Epithelial cell of proximal tubule (primary cell): ENCODE measurements around the gene PTDSS2. TPM values are rescaled to one million over a fixed set of nuclear protein-coding genes. Genes with fewer than 3 reads are reported as not detected.
"Not testable (repeated sequence)": the region's sequence is repeated elsewhere in the genome, so short reads cannot be mapped to it uniquely, and the experiment has no call there.

ENCODE experiments used
- DNase-seq: peaks from one replicate; pipeline ENCODE4 v3.0.0-alpha.2; 2011; ENCODE audit warnings: low read depth
- H3K4me3 ChIP-seq: 2 replicates; pipeline ENCODE4 v1.5.1; 2011; ENCODE audit warnings: low read depth, mild to moderate bottlenecking, low read length
- total RNA-seq: library from RNA; depleted of rRNA; stranded (reverse); fragments of >200 nt; gene quantifications from 2 replicates; pipeline ENCODE4 v1.2.3, GENCODE V29; 2015
- TF ChIP-seq, protein P1 (sequence below): conservative IDR thresholded peaks from 2 replicates; pipeline ENCODE4 v1.5.1; 2012; ENCODE audit warnings: low read depth, mild to moderate bottlenecking, low read length

The PTDSS2 gene
- total RNA-seq, 1 donor from 2014 or later, result 53.4 TPM

DNA sequence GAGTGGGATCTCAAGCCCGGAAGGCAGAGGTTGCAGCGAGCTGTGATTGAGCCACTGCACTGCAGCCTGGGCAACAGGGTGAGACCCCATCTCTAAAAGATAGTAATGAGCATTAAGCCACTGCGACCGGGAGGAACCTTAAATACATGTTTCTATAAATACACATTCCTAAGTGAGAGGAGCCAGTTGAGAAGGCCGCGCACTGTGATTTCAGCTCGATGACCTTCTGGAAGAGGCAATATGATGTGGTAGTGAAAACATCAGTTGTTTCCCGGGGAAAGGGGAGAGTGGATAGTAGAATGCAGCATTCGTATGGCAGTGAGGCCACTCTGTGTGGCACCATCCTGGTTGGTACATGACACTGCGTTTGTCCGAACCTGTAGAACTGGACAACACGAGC lies 18.0 kb downstream of the PTDSS2 start:
- no peak for DNase-seq
- H3K4me3 ChIP-seq, result no peak overlapping the region
- TF ChIP-seq, protein P1, sequence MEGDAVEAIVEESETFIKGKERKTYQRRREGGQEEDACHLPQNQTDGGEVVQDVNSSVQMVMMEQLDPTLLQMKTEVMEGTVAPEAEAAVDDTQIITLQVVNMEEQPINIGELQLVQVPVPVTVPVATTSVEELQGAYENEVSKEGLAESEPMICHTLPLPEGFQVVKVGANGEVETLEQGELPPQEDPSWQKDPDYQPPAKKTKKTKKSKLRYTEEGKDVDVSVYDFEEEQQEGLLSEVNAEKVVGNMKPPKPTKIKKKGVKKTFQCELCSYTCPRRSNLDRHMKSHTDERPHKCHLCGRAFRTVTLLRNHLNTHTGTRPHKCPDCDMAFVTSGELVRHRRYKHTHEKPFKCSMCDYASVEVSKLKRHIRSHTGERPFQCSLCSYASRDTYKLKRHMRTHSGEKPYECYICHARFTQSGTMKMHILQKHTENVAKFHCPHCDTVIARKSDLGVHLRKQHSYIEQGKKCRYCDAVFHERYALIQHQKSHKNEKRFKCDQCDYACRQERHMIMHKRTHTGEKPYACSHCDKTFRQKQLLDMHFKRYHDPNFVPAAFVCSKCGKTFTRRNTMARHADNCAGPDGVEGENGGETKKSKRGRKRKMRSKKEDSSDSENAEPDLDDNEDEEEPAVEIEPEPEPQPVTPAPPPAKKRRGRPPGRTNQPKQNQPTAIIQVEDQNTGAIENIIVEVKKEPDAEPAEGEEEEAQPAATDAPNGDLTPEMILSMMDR, result no peak

DNA sequence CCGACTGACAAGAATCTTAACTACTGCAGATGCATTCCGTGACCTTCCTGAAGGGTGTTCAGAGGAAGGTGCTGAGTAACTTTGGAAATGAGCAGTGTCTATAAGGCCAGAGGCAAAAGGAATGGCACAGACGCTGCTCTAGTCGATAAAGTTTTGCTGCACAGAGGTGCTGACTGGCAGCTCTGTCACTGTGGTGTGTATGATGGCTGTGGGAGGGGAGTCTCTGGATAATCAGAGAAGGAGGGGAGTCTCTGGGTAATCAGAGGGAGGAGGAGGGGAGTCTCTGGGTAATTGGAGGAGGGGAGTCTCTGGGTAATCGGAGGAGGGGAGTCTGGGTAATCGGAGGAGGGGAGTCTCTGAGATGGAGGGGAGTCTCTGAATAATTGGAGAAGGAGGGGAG lies 18.4 kb downstream of the PTDSS2 start:
- H3K4me3 ChIP-seq, result no peak overlapping the region
- TF ChIP-seq, protein P1, result no peak
- no peak for DNase-seq

DNA sequence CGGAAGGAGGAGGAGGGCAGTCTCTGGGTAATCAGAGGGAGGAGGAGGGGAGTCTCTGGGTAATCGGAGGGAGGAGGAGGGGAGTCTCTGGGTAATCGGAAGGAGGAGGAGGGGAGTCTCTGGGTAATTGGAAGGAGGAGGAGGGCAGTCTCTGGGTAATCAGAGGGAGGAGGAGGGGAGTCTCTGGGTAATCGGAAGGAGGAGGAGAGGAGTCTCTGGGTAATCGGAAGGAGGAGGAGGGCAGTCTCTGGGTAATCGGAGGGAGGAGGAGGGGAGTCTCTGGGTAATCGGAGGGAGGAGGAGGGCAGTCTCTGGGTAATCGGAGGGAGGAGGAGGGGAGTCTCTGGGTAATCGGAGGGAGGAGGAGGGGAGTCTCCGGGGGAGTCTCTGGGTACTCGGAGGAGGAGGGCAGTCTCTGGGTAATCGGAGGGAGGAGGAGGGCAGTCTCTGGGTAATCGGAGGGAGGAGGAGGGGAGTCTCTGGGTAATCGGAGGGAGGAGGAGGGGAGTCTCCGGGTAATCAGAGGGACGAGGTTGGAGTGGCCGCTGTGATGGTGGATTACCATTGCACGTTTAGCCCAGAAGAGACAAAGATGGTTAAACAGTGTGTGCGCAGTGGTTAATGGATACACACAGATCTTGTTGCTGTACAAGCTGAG lies 19.1 kb downstream of the PTDSS2 start:
- DNase-seq, result not testable (repeated sequence)
- H3K4me3 ChIP-seq, result peak overlapping the region; percentile 51

DNA sequence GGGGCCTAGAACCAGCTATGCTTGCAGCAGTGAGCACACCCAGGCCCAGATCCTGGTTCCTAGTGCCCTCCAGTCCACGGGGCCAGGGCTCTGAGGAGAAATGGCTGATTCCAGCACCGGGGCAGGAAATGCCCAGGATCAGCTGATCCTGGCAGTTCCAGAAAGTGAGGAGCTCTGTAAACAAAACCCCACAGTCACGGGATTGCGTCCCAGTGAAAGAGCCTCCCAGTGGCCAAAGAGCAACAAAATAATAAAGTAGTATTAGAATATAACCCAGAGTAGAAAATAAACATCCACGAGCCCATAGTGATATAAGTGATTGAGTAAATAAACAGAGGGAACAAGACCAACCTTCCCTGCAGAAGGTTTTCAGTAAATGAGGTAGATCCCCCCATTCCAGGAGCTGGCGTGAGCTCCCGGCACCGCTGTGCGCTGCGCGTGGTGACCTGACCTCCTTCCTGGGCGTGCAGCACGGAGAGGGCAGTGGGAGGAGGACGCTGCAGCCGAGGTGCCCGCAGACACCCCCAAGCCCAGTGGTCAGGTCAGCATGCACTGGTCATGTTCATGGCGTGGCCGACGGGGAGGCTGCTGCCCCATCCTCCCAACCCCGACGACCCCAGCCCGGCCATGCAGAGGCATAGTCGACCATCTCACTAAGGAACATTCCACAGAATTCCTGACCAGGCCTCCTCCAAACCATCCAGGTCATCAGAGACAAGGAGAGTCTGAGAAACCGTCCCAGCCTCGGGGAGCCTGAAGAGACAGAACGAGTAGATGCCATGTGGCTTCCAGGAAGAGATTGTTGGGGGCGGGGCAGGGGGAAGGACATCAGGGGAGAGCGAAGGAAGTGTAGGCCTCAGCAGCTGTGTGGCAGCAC lies 19.8 kb downstream of the PTDSS2 start:
- TF ChIP-seq, protein P1, result peak; percentile 37
- peak overlapping the region; percentile 51 for H3K4me3 ChIP-seq
- peak; percentile 58 for DNase-seq

DNA sequence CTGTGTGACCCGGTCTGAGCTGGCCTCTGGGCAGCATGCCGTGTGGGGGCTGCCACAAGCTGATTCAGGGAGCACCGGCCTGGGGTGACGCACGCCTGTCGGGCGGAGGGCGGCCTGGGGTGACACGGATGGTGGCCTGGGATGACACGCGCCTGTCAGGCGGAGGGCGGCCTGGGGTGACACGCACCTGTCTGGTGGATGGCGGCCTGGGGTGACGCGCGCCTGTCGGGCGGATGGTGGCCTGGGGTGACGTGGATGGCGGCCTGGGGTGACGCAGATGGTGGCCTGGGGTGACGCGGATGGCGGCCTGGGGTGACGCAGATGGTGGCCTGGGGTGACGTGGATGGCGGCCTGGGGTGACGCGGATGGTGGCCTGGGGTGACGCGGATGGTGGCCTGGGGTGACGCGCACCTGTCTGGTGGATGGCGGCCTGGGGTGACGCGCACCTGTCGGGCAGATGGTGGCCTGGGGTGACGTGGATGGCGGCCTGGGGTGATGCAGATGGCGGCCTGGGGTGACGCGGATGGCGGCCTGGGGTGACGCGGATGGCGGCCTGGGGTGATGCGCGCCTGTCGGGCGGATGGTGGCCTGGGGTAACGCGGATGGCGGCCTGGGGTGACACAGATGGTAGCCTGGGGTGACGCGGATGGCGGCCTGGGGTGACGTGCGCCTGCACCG lies 21.5 kb downstream of the PTDSS2 start:
- TF ChIP-seq, protein P1, result no peak
- DNase-seq, result no peak
- H3K4me3 ChIP-seq, result no peak overlapping the region

DNA sequence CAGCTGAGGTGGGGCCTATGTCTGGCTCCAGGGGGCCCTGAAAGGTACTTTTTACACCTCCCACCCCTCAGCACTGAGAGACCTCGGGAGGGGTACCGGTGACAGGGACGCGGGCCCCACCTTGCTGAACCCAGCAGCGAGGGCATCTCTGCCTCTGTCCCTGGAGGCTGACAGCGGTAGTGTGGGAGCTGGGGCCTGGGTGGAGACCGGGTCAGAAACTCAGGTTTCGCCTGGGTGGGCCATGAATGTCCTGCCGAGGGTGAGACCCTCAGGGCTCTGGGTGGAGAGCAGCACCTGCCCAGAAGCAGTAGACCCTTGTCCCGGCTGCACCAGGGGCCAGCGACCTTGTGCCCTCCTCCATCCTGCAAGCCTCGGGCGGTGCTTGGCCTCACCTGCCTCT lies 22.2 kb downstream of the PTDSS2 start:
- TF ChIP-seq, protein P1, result no peak
- DNase-seq, result no peak

DNA sequence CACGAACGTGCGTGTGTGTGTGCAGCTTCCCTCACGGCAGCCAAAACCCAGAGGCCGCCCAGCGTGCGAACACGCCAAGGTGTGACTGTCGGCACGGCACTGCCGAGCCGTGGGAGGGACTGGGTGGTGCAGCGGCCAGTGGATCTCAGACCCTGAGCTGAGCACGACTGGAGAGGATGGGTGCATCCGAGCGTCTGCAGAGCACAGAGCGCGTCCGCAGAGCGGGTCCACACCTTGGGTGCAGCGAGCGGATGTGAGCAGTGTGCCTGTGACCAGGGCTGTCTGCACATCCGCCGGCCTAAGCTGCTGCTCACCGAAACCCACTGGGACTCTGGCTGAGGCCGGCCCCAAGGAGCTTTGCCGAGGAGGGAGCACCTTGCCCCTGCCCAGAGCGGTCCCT lies 22.7 kb downstream of the PTDSS2 start:
- TF ChIP-seq, protein P1, result no peak
- DNase-seq, result no peak
- H3K4me3 ChIP-seq, result no peak overlapping the region

More for the DNA sequence above, 22.2 kb downstream of the PTDSS2 start:
- H3K4me3 ChIP-seq, result no peak overlapping the region
